HEK293T (cell line): ENCODE data around the gene ROS1.

Experiments
- CTCF ChIA-PET: fragments of 350-600 bp; formaldehyde crosslinking; extraction: SDS; loops from one replicate; lab custom pipeline; 2021; ENCODE audit warnings: antibody characterized with exemption, inconsistent platforms; lab: Yijun Ruan, JAX
- POLR2A ChIA-PET: fragments of 350-600 bp; formaldehyde crosslinking; extraction: SDS; loops from one replicate; lab custom pipeline; 2020; ENCODE audit warnings: antibody characterized with exemption, inconsistent platforms; lab: Yijun Ruan, JAX
- DNase-seq: peaks from one replicate; pipeline ENCODE4 v3.0.0; 2012; ENCODE audit warnings: mixed read lengths; ENCODE audit errors: extremely low spot score
- ARNT ChIP-seq: fragments of 450-650 bp; IDR thresholded peaks from 2 replicates; pipeline ENCODE4 v1.6.1; 2017; ENCODE audit warnings: mild to moderate bottlenecking
- BHLHE40 ChIP-seq: fragments of 450-650 bp; IDR thresholded peaks from 2 replicates; pipeline ENCODE4 v1.6.1; 2016; ENCODE audit warnings: mild to moderate bottlenecking, moderate library complexity, borderline replicate concordance
- CTBP1 ChIP-seq: fragments of 450-650 bp; IDR thresholded peaks from 2 replicates; pipeline ENCODE4 v1.6.1; 2016; ENCODE audit warnings: borderline replicate concordance
- ELF4 ChIP-seq: fragments of 450-650 bp; IDR thresholded peaks from 2 replicates; pipeline ENCODE4 v1.6.1; 2017; ENCODE audit warnings: antibody characterized with exemption
- FOXA1 ChIP-seq: fragments of 450-650 bp; IDR thresholded peaks from 2 replicates; pipeline ENCODE4 v1.6.1; 2016; ENCODE audit warnings: mild to moderate bottlenecking
- FOXK2 ChIP-seq: fragments of 450-650 bp; IDR thresholded peaks from 2 replicates; pipeline ENCODE4 v1.6.1; 2016; ENCODE audit warnings: mild to moderate bottlenecking
- FOXM1 ChIP-seq: fragments of 450-650 bp; IDR thresholded peaks from 2 replicates; pipeline ENCODE4 v1.6.1; 2017; ENCODE audit warnings: mild to moderate bottlenecking, borderline replicate concordance
- HDGF ChIP-seq: fragments of 450-650 bp; IDR thresholded peaks from 2 replicates; pipeline ENCODE4 v1.6.1; 2017; ENCODE audit warnings: antibody characterized with exemption, borderline replicate concordance
- L3MBTL2 ChIP-seq: fragments of 450-650 bp; conservative IDR thresholded peaks from 2 replicates; pipeline ENCODE4 v1.6.1; 2016; ENCODE audit warnings: mild to moderate bottlenecking
- LEF1 ChIP-seq: fragments of 450-650 bp; IDR thresholded peaks from 2 replicates; pipeline ENCODE4 v1.6.1; 2017; ENCODE audit warnings: mild to moderate bottlenecking, borderline replicate concordance
- NFRKB ChIP-seq: fragments of 450-650 bp; IDR thresholded peaks from 2 replicates; pipeline ENCODE4 v1.6.1; 2016; ENCODE audit warnings: mild to moderate bottlenecking, moderate library complexity
- SP1 ChIP-seq: fragments of 450-650 bp; IDR thresholded peaks from 2 replicates; pipeline ENCODE4 v1.6.1; 2017
- SUZ12 ChIP-seq: fragments of 450-650 bp; IDR thresholded peaks from 2 replicates; pipeline ENCODE4 v1.6.1; 2016; ENCODE audit warnings: mild to moderate bottlenecking
- TARDBP ChIP-seq: fragments of 450-650 bp; IDR thresholded peaks from 2 replicates; pipeline ENCODE4 v1.6.1; 2016
- ZNF384 ChIP-seq: fragments of 450-650 bp; IDR thresholded peaks from 2 replicates; pipeline ENCODE4 v1.6.1; 2016
- TF ChIP-seq, protein P1 (sequence below): fragments of 450-650 bp; IDR thresholded peaks from 2 replicates; pipeline ENCODE4 v1.6.1; 2016

Gene ROS1

DNA sequence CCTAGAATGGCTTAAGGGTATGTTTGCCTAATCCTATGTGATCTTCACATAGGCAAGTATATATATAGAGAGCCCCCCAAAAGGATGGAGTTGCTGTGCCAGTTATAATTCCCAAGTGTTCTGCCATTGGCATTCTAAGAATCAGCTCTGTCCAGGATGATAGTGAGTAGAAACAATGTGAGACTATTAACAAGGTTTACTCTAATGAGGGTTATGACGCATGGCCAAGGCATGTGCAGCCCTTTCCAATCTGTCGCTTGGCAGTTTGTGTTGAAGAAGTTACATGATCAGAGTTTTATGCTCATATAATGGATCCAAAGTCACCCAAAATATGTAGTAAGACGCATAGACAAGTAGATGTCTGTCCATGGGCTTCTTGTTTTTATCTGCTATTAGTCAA, 126.8 kb downstream of the ROS1 start:
- CTCF ChIA-PET: no interaction called here
- no peak for DNase-seq
- TF ChIP-seq LEF1 (no peak), HDGF (no peak), BHLHE40 (no peak), FOXM1 (no peak), NFRKB (no peak), FOXA1 (no peak), TARDBP (no peak), L3MBTL2 (no peak), SP1 (no peak), ARNT (no peak), CTBP1 (no peak), ELF4 (no peak)
- POLR2A ChIA-PET: no interaction called here

DNA sequence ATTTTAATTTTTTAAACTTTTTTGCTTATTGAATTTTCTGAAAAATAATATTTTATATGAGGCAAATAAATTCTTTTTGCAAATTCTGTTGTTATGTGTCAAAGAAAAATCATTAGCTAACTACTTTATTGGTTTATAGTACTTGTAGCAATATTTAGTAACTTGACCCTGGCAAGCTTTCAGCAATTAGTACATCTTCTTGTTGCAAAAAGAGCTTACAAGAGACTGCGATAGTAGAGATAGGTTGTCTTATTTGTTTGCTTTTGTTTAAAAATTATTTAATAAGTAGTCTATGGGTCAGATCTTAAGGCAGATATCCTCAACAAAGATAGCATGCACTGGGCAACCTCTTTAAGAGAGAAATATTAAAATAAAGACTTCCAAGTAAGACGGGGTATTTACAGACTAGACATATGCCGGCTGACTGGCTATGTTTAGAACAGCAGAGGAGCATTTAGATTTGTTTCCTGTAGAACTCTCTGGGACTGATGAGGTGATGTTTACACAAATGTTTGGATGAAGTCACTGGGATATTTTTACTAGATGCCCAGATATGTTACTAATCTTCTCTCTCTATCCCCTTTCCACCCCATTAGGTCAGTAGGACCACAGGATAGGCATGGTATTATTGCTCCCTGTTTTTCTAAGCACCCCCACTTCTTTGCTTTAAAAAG, 135.4 kb downstream of the ROS1 start:
- ChIA-PET POLR2A (no interaction called here), CTCF (no interaction called here)
- DNase-seq: no peak
- TF ChIP-seq SP1 (no peak), ZNF384 (no peak), NFRKB (no peak), ARNT (no peak), FOXK2 (no peak), FOXA1 (no peak), FOXM1 (no peak), LEF1 (no peak), CTBP1 (no peak), SUZ12 (no peak), L3MBTL2 (no peak)
- TF ChIP-seq, protein P1, sequence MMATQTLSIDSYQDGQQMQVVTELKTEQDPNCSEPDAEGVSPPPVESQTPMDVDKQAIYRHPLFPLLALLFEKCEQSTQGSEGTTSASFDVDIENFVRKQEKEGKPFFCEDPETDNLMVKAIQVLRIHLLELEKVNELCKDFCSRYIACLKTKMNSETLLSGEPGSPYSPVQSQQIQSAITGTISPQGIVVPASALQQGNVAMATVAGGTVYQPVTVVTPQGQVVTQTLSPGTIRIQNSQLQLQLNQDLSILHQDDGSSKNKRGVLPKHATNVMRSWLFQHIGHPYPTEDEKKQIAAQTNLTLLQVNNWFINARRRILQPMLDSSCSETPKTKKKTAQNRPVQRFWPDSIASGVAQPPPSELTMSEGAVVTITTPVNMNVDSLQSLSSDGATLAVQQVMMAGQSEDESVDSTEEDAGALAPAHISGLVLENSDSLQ: no peak

DNA sequence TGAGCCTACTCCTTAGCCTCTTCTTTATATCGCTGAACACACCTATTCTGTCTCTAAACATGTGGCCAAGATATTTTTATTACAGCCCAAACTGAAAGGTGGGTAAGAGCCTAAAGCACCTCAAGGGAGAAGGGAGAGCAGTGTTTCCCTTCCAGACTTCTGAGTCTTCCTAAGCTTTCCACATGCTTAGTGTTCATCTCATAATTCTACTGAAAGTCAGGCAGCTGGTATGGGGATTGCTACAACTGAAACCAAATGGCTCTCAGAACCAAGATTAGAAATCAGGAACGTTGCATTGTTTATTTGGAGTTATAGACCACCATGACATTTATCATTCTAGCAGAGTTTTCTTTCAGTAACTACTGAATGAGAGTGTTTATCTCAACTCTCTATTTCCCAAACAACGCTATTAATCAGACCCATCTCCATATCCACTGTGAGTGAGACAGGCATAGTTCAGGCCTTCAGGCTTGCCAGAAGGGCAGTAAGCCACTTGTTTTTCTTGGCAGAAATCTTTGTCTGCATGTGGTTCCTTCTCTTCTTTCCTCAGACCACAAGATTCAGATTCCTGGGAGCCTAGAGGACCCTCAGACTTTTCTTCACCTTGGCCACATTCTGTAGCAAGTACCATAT, 137.5 kb downstream of the ROS1 start:
- CTCF ChIA-PET: no interaction called here
- no peak for TF ChIP-seq SUZ12
- TF ChIP-seq FOXM1: no peak
- TF ChIP-seq L3MBTL2: no peak
- no peak for TF ChIP-seq ARNT
- no peak for TF ChIP-seq FOXA1
- no peak for TF ChIP-seq SP1
- no peak for DNase-seq
- POLR2A ChIA-PET: no interaction called here

DNA sequence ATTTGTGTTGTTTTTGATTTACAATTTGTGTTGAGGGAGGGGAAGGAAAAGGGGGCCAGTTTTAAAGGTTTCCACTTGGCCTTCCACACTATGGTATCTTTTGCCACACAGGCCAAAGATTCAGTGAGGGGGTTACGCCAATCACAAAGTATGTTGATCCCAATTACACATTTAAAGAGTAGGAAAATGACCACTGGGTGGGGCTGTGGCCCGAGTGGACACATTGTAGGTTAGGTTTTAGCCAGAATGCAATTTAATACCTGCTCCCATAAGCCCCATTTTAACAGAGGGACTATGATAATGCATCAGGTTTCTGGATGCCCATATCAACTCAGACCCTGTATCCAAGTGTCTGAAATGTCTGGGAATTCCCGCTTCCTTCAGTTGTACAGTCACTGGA, 144.8 kb downstream of the ROS1 start:
- no peak for TF ChIP-seq SUZ12
- DNase-seq: peak; percentile 35
- POLR2A ChIA-PET: no interaction called here
- CTCF ChIA-PET: no interaction called here

DNA sequence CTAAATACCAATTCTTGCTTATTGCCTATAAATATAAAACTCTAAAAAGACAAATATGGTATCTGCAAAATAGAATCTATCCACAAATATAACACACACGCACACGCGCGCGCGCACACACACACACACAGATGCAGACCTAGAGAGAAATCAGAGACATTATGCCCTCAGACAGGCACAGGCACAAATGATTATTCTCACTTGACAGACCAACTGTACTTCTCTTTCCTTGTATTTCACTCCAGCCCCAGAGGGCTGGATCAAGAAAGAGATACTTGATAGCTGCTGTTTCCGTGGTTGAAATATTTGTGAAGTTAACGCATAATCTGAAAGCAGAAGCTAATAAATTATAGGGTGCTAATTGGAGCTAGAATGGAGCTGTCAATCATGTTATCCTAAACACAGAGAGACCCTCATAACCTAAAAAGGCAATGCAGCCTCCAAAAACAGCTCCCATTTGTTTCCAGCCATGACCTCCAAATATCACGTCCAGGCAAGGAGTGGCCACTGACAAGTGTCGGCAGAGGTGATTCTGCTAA, 148.9 kb downstream of the ROS1 start:
- ChIA-PET POLR2A (no interaction called here), CTCF (interaction anchor here (0.9 kb wide), 1 partner anchor 9 kb away, joined by 4 read pairs; no protein-coding TSS in a partner anchor)
- TF ChIP-seq, protein P1: peak; percentile 59
- TF ChIP-seq ARNT: no peak
- no peak for DNase-seq

DNA sequence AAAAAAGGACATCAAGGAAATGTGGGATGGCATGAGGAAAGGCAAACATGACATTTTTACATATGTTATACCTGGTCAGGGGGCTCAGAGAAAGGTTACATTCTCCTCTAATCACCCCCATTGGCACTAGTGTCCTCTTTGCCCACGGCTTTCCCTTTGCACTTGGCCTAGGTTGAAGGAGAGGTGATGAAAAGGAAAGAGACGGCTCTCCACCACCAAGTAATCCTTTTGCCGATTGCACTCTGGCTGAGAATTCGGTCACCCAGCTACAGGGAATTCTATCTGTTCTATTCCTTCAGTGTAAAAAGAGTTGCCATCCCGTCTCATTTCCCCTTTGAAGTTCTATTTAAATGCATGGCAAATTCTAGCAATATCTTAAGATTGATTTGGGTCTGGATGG, 150.0 kb downstream of the ROS1 start:
- ChIA-PET CTCF (no interaction called here), POLR2A (no interaction called here)
- no peak for DNase-seq

DNA sequence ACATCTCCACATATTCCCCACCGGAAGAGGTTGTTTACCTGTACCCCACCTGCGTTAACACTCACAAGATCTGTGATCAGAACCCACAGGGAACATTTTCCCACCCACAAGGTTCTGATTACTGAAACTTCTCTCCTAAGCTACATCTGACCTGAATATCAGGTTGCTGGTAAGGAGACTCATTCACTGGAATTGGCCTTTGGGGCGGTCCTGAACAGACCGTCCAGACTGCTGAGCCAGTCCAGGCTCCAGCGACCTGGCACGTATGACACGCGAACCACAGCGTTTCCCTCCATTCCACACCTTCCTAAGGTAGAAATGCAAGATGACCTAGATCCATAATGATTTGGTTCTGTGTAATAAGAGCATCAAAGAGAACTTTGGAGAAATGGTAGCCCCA, 150.5 kb downstream of the ROS1 start:
- ChIA-PET CTCF (interaction anchor here (1.4 kb wide), 1 partner anchor 10 kb away, joined by 5 read pairs; the partner anchor contains the start of gene VGLL2), POLR2A (no interaction called here)
- no peak for DNase-seq
- no peak for TF ChIP-seq BHLHE40
- TF ChIP-seq ELF4: no peak
- no peak for TF ChIP-seq TARDBP
- TF ChIP-seq, protein P1: no peak
- no peak for TF ChIP-seq CTBP1
- TF ChIP-seq LEF1: no peak
- TF ChIP-seq SUZ12: no peak
- no peak for TF ChIP-seq FOXM1
- no peak for TF ChIP-seq ARNT
- no peak for TF ChIP-seq L3MBTL2
- no peak for TF ChIP-seq FOXK2
- no peak for TF ChIP-seq ZNF384
- no peak for TF ChIP-seq NFRKB
- TF ChIP-seq SP1: no peak
- no peak for TF ChIP-seq FOXA1
- TF ChIP-seq HDGF: no peak

More for the DNA sequence above, 150.0 kb downstream of the ROS1 start:
- no peak for TF ChIP-seq SP1
